Bronchus fibroblast of lung (primary cell): ENCODE data around the gene EED. TPM values are rescaled to one million over a fixed set of nuclear protein-coding genes. Genes with fewer than 3 reads are reported as not detected.

Experiments used
- total RNA-seq: library from RNA; depleted of rRNA; stranded (reverse); fragments of >200 nt; gene quantifications from 2 replicates; pipeline ENCODE4 v1.2.3, GENCODE V29; 2015

EED gene
- 8.5 and 9.2 TPM in 2 replicates for total RNA-seq

GRCh38 chr11:86244522-86245368 is at the start of gene EED:
Gene EED (plus strand): TSS chr11:86244753. CDS start chr11:86245230, 477 bp downstream.

GRCh38 chr11:86302092-86302793 is 57.7 kb downstream of the EED start, which contains the start of gene HIKESHI:
Gene HIKESHI (plus strand): TSS chr11:86302240. CDS start chr11:86302449, 209 bp downstream.

Other genes with a start within 250 kb of the EED start
- gene PICALM, start 175.7 kb upstream of the EED start, total RNA-seq: 88.2 and 90.3 TPM in 2 replicates
- gene HIKESHI, start 57.5 kb downstream of the EED start, total RNA-seq: 50.7 and 52.1 TPM in 2 replicates
- 0.17 and 0.30 TPM in 2 replicates for gene CCDC81, start 130.1 kb downstream of the EED start, total RNA-seq